ENCODE data around the gene CDC14B. TPM values are rescaled to one million over a fixed set of nuclear protein-coding genes. Genes with fewer than 3 reads are reported as not detected.
A peak's percentile ranks its signal among the peaks of the same experiment; 100 is the strongest.
"Not testable (repeated sequence)": the region's sequence is repeated elsewhere in the genome, so short reads cannot be mapped to it uniquely, and the experiment has no call there.

The CDC14B gene
- total RNA-seq, 1 experiment from 2014 or later = 14.4 TPM

DNA sequence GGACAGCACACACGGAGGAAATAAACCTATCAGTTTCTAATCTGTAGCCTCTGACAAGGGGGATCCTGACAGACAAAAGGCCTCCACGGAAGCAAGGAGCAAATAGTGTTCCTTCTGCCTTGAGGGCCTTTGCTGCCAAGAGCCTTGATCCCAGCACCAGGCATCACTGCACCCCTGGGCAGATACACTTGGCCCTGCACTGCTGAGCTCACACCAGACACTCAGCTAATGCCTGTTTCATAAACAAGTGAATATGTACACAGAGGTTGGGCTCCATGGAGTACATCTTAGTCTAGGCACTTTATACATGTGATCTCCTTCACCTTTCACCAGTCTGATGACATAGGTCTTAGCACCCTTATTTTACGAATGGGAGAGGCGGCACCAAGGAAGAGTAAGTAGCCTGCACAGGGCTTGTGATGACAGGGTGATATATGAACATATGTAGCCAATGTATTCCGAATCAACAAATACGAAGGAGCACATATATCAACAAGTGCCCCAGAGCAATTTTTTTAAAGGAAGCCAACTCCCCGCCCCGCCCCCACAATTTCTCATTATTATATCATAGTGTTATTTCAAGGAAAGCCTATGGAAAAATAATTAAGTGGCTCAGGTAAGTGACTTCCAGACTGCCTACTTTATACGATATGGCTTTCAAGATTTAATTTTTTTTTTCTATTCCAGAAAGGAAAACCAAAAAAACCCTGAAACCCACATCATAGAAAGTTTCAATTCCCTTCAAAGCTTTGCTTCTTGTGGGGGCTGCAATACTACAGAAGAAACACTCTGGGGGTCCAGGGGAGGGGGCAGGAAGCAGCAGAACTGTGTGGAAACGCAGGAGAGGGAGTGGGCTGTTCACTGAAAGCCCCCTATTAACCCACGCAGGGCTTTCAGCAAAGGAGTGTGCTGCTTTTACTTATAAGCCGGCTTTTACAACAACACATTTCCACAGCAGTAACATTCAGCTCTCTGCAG is 32.0 kb downstream of the CDC14B start:
- DNase-seq (ENCODE audit: low spot score) = no peak

DNA sequence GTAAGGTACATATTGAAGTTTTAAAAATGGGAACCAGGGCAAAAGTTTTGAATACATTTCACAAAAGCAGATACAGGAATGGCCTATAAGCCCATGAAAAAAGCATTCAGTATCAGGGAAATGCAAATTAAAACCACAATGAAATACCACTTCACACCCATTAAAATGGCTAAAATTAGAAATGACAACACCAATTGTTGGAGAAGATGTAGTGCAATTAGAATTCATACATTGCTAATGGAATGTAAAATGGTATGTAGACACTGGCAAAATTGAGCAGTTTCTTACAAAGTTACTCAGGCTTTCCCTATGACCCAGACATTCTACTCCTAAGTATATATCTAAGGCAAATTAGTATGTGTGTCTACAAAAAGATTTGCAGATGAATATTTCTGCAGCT is 34.2 kb downstream of the CDC14B start:
- DNase-seq (ENCODE audit: low spot score) = no peak

DNA sequence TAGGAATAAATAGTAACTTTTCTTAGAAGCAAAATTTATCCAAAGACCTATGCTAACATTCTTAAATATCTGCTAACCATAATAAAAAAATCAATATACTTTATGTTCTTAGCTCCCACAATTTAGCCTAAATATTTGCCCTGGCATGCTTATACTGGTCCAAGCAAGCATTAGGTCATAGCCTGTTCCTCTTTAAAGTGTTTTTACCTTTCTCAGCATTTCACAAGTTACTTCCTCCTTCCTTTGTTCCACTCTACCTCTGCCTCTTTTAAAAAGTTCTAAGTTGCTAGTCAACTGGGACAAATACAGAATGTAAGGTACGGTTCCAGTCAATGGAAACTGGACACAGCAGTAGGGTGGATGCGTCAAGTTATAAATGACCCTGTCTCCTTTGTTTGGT is 37.4 kb downstream of the CDC14B start:
- not testable (repeated sequence) for DNase-seq (ENCODE audit: low spot score)

DNA sequence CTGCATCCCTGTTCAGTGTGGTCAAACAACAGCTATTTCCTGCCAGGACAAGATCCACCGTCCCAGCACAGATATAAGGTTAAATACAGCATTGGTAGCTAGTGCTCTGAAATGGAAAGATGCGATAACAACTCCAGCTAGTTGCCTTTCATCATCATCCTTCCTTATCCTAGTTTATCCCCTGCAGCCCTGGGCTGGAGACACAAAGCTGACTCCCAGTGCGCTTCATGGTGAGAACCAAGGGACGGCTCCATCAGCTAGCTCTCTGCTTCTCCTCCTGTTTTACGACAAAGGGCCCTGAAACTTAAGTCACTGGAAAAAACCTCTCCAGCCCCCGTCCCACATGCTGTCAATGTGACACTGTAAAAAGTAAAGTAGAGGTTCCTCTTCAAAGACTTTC is 37.9 kb downstream of the CDC14B start:
- no peak for DNase-seq (ENCODE audit: low spot score)

DNA sequence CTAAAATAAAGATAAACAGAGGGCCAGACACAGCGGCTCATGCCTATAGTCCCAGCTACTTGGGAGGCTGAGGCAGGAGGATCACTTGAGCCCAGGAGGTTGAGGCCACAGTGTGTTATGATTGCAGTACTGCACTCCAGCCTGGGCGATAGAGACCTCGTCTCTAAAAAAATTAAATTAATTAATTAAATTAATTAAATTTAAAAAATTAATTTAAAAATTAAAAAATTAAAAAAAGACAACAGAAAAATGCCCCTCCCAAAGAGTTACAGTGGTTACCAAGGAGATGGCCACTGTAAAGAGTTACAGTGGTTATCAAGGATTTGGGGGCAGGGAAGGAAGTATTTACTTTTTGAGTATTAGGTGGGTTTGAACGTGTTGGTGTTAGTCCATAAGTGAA is 38.3 kb downstream of the CDC14B start:
- DNase-seq (ENCODE audit: low spot score) = no peak

DNA sequence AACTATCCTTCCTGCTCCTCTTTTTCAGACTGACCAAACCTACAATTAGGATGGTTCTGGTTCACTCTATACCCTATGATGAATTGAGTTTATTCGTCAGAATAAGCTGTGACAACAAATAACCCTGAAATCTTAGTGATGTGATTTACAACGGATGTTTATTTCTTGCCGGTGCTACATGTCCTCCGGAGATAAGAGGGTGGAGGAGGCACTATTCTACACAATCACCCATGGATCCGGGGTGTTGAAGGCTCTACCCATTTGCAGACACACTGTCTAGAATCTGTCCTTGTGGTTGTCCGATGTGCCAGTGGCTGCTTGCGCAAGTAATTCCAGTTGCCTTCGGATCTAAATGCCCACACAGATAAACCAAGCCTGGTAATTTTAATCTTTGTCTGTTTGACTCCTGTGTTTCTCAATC is 44.7 kb downstream of the CDC14B start:
- DNase-seq (ENCODE audit: low spot score) = peak; percentile 25

DNA sequence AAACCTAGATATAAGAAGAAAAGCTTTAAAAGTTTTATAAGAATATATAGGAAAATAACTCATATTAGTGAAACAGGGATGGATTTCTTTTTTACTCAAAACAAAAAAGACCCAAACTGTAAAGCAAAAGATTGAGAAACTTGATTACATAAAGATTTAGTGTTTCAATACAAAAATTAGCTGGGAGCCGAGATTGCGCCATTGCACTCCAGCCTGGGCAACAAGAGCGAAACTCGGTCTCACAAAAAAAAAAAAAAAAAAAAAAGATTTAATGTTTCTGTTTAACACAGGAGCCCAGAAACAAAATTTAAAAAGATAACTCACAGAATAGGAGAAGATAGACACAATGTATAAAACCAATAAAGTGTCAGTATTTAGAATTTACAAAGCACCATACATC is 45.2 kb downstream of the CDC14B start:
- no peak for DNase-seq (ENCODE audit: low spot score)

DNA sequence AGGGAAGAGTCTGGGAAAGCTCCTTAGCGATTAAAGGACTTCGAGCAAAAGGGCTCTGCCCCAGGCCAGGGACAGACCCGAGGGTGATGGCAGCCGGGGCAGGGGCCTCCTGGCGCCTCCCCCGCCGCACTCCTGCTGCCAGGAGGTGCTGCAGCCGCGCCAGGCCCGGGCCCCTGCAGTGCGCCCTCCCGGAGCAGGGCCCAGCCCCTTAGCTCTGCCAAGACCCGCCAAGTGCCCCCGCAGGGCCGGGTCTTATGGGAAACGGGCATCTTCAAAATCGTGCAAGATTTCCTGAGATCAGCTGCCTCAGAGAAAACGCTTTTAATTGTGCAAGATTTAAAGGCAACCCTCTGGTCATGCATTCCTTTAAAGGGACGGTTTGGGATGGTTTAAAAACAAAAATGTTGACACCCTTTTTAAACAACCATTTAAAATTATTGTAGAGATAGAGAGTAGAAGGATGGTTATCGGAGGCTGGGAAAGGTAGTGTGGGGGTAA is 52.4 kb downstream of the CDC14B start:
- DNase-seq (ENCODE audit: low spot score) = no peak

DNA sequence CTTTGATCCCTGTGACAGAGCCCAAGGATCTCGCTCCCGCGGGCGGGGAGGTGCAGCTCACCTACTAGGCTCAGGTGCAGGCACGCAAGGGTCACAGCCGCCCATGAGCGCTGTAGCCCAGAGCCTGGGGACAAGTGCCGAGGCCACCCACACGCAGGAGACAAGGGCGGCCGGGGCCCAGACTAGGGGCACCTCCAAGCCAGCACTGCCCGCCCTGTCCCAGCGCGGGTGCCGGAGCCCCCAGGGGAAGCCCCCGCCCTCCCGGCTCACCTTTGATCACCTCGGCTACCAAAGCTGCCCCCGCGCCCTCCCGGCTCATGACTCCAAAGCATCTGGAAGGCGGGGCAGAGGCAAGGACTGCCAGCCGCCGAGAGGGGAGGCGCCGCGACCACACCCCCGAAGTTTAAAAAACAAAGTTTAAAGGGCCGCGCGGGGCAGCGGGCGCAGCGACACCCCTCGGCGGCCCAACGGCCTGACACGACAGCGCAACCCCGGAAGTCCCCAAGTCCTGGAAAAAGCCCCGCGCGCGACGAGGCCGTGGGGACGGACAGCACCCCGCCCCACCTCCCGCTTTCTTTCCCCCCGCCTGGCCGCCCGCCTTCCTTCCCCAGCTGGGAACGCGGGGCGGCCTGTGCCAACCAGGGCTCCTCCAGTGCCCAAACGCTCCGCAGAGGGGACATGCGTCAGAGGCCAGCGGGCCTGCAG is 53.0 kb downstream of the CDC14B start:
- peak; percentile 60 for DNase-seq (ENCODE audit: low spot score)

DNA sequence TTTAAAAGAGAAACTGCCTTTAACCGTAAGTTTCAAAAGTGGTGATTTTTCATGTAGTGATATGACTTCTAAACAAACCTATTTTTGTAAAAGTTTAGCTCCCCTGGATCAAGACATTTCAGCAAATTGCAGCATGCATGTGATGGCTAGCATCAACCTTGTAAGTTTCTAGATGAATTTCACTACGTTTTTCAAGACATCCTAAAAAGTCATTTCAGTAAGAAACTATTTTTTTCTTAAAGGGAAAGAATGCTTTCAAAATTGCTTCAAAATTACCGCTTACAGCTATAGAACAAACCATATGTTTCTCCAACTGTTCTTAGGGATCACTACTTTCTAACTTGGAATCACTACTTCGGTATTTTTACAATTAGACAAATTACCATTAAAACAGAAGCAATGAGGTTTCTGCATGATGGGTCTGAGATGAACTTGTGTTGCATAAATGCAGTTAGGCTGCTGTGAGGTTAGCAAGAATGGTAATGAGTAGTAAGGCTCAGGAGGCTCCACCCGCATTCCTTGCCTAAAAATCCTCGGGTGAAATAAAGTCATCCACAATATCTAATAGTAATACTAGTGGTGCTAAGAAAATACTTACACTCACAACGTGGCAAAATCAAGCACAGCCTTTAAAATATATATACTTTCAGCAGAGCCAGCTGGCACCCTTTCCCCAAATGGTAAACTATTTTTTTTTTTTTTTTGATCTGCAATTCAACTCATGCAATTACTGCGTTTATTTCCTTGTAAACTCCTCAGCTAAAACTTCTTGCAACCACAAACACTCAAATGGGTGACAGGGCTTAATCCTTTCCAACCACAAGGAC is 53.8 kb downstream of the CDC14B start:
- DNase-seq (ENCODE audit: low spot score) = peak; percentile 72

DNA sequence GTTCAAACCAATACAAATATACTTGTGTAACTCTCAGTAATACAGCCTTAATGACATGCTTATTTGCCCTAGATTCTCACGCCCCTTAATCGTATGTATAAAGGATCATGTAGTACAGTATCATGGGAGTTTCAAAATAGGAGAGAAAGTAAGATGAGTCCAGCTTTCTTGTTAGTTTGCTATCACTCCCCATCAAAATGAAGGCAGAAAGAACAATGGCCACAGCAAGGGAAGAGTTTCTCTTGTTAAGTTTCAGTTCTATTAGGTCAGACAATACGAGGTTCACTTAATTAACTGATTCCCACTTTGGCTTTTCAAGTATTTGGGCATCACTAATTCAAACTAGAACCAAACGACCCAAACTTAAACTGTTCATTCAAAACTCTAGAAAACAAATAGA is 55.4 kb downstream of the CDC14B start:
- DNase-seq (ENCODE audit: low spot score) = no peak

DNA sequence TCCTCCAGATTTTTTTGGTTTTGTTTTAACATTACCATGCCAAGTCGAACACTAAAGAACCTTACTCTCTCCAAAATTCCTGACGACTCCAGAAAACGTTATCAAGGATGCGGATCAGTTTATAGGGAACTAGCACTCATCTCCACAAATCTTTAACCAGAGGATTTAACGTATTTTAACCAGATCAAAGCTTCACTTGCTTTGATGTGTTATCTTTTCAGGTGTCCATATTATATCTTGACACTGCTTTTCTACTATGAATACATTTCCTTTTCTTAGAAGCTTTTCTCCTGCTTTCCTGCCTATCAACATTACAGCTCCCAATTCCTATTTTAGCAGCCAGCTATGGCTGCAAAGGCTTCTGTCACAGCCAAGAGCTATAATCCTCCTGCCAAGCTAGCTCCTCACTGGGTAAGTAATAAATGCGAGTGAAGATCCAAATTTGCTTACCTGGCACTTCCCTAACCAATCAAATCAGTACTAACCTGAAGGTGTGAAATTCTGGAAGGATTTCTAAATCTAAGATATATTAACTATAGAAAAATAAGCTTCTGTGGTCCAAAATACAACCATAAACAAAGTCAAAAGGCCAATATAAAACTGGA is 60.2 kb downstream of the CDC14B start:
- no peak for DNase-seq (ENCODE audit: low spot score)

DNA sequence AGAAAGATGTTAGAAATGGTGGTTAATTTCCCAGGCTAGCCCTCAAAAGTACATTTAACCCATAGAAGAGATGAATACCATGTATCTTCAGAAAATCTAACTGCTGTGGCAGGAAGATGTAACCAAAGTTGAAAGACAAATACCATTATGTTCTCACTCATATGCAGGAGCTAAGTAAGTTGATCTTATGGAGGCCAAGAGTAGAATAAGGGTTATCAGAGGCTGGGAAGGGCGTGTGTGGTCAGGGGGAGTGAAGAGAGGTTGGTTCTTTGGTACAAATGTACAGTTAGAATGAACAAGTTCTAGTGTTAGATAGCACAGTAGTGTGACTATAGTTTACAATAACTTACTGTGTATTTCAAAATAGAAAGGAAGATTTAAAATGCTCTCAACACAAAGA is 61.7 kb downstream of the CDC14B start:
- DNase-seq (ENCODE audit: low spot score) = no peak

DNA sequence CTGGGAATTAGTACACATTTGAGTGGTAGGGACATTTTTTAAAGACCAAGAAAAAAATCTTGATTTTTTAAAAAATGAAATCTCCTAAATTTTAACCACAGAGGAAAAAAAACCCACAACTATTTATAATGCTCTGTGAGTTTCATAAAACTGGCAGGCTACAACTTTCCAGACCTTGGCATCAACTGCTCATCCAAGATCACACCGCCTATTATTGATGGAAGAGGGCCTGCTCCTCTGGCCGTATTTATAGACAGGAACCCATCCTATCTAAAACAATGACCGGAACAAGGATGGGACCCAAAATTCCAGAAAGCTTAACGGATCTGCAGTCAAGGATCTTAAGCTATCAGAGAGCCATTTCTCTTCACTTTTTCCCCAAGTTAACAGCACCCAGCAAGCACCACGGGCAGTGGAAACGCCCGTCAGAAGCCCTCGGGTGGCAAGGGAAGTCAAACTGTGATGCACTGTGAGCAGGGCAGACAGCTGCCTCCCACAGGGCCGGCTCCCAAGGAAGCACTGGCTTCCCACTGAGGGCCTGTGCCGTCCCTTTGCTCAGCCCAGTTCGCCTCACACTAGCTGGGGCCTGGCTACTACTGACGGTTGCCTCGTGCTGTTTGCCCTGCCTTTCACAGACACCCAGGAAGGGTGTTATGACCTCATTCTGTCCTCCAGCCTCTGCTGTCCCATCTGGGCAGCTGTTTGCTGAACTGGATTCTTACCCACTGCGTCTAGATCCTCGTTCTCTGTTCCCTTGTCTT is 62.8 kb downstream of the CDC14B start:
- DNase-seq (ENCODE audit: low spot score) = no peak

DNA sequence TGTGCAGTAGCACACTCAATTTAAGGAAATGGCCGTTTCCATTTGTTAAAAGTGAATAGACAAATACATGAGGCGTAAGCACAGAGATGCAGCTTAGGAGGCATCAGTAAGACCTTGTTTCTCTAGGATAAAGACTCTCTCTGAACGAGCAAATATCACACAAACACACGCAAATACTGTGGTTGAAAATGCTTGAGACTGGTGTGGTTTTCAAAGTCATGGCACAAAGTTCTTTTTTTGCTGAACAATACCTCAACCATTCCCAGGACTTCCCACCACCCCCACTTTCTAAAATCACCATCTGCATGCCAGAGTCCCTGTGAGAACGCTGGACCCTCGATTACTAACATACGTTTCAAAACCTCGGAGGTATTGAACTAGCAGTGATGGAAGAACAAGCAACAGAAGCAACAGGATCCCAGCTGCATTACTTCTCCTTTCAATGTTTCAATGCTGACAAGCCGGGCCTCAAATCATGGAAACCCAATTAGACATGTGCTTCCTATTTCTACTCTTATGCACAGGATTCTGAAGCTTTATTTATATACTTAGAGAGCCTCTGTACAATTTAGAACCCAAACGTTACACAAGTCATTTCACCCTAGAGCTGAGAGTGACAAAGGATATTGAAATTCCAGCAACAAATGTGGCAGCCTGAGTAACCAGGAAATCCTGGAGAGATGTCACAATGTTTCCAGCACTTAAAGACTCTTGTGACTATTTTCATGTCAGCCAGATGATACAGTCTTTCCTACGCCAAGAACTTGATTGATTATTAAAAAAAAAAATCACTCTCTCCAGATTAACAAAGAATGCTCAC is 63.9 kb downstream of the CDC14B start:
- DNase-seq (ENCODE audit: low spot score) = no peak

DNA sequence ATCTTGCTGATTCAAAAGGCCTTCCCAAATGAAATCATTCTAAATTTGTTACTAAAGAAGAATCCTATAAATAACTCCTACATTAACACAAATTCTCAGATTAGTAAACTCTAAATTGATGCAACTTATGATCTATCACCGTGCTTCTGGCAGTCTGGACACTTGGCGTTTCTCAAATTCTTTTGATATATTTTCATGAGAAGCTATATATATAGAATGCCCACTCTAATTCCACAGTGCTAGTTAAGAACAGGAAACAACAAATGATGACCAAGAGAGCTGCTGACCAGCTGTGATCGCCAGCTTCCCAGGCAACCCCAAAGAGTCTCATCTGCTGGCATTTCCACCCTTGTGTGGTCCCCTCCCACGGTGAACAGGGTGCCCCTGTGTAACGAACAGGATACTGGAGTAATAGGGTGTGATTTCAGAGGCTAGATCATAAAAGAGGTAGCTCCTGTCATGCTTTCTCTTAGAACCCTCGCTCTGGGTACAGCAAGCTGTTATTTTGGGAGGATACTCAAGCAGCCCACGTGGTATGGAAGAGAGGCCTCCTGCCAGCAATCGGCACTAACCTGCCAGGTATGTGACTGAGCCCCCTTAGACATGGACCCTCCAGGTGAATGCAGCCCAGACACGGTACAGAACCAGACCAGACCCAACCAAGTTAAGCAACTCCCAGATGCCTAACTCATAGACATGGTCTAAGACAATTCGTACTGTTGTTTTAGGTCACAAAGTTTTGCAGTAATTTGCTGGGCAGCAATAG is 64.7 kb downstream of the CDC14B start:
- no peak for DNase-seq (ENCODE audit: low spot score)

DNA sequence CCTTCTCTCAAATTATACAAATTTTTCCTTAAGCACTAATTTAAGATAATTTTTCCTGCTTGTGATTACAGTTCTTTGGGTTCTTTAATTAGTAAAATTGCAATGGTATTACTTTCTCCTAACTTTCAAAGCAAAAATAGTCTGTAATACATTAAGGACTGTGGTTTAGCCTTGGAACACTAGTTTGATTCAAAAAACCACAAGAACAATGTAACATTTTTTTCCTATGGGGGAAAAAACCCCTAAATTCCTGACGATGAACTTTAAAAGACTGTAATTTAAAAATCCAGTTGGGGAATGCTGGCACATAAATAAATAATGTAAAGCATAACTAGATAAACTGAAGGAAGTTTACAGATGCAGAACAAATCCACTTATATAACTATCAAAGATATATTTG is 65.3 kb downstream of the CDC14B start:
- DNase-seq (ENCODE audit: low spot score) = no peak

DNA sequence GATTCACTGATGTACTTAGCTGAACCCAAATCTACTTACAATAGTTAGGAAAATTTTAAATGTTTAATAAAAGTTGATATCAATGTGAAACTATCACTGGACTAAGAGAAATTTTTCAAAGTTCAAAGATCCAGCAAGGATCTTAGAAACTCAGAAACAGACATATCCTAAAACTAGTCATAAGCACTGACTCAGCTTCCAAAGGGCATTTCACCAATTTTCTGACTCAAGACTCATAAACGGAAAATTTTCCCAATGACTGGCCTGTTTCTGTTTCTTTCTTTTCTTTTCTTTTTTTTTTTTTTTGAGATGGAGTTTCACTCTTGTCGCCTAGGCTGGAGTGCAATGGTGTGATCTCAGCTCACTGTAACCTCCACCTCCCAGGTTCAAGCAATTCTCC is 66.6 kb downstream of the CDC14B start:
- no peak for DNase-seq (ENCODE audit: low spot score)

DNA sequence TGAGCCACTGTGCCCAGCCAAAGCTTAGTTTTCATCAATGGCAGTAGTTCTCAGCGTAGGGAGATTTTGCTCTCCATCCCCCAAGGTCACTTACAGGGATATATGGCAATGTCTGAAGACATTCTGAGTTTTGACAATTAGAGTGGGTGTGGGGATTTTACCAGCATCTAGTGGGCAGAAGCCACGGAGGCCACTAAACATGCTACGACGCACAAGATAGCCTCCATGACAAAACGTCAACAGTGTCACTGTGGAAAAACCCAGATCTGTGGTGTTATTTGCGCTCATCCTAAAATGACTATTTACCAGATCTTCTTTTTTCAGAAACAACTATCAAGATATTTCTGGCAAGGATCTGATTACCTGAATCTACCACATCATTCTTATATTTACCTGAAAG is 68.2 kb downstream of the CDC14B start:
- DNase-seq (ENCODE audit: low spot score) = no peak

Measured in H4 (cell line).